Measurements from ENCODE around the gene GCAT. TPM values are rescaled to one million over a fixed set of nuclear protein-coding genes. Genes with fewer than 3 reads are reported as not detected.

GCAT gene
- total and polyA plus RNA-seq, 9 of the 15 experiments (the other 6 are each of a cell fraction or from before 2014, with no cell fraction given), result 1.9 to 69.9 (median 26.4) TPM

DNA sequence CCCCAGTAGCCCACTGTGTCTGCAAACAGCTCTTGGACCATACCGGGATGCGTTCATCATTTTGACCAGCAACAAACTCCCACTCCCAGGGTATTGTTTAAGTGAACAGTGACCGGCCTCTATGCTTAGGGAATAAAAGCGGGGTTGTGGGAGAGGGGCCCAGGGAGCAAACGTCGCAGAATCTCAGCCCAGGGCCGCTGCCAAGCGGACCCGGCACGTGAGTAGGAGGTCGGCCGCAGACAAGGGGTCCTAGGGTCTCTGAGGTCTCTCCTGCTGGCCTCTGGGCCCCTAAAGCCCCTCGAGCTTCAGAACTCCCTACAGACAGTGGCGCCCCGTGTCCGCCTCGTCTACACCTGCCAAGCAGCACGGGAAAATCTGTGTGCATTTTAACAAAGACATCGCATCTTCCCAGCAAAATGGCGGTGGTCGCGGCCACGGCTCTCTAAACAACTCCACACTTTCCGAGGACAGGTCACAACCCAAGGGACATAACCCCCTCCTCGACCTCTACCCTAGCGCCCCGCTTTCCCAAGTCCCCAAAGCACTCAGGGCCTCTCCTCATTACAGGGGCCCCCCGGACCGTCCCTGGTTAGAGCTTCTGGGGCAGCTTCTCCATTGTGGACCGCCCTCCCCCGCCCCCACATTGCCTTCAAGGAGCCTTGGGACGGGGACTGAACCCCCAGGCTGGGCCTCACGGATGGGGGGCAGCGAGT, 3.9 kb upstream of the GCAT start (continued):
- no peak for TF ChIP-seq RBM22 (IDR thresholded peaks at IDR 0.05; ENCODE audit: low read depth, low read length, poor library complexity, severe bottlenecking)
- no peak for TF ChIP-seq NR1H2 (CRISPR knock-in tag; IDR thresholded peaks at IDR 0.05)
- no peak for TF ChIP-seq SREBF1 (IDR thresholded peaks at IDR 0.05; ENCODE audit: borderline replicate concordance, low read depth, low read length)
- 0 out of 2 replicates have a peak, but pooled peaks have one; percentile 60 for TF ChIP-seq ATF7 (IDR thresholded peaks at IDR 0.05)
- TF ChIP-seq POLR3G (IDR thresholded peaks at IDR 0.05; ENCODE audit: extremely low read depth, insufficient read length, insufficient replicate concordance), result no peak
- TF ChIP-seq TAF9B (IDR thresholded peaks at IDR 0.05; ENCODE audit: partially characterized antibody), result no peak
- TF ChIP-seq ZNF24 (IDR thresholded peaks at IDR 0.05), result no peak
- no peak for TF ChIP-seq STAG1 (CRISPR knock-in tag; IDR thresholded peaks at IDR 0.05; ENCODE audit: borderline replicate concordance)
- TF ChIP-seq, protein P1, sequence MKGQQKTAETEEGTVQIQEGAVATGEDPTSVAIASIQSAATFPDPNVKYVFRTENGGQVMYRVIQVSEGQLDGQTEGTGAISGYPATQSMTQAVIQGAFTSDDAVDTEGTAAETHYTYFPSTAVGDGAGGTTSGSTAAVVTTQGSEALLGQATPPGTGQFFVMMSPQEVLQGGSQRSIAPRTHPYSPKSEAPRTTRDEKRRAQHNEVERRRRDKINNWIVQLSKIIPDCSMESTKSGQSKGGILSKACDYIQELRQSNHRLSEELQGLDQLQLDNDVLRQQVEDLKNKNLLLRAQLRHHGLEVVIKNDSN (CRISPR knock-in tag; IDR thresholded peaks at IDR 0.05), result no peak
- no peak for TF ChIP-seq ZNF431 (CRISPR knock-in tag; IDR thresholded peaks at IDR 0.05)
- no peak for TF ChIP-seq PRPF4 (IDR thresholded peaks at IDR 0.05; ENCODE audit: insufficient read depth, low read depth, low read length, poor library complexity, severe bottlenecking)
- no peak; a peak in 1 of 4 replicates for TF ChIP-seq MNT (conservative IDR thresholded peaks at IDR 0.05)
- 0 out of 2 replicates have a peak, but pooled peaks have one; percentile 48 for TF ChIP-seq TOE1 (IDR thresholded peaks at IDR 0.05; ENCODE audit: borderline replicate concordance)
- no peak for TF ChIP-seq TOE1 (CRISPR knock-in tag; IDR thresholded peaks at IDR 0.05; ENCODE audit: borderline replicate concordance, low read depth)
- TF ChIP-seq COPS2 (conservative IDR thresholded peaks at IDR 0.05), result no peak
- TF ChIP-seq ELF4 (CRISPR knock-in tag; IDR thresholded peaks at IDR 0.05), result no peak
- no peak for TF ChIP-seq ATF6 (CRISPR knock-in tag; IDR thresholded peaks at IDR 0.05)
- peak; percentile 29; the same call in 1 of the 2 replicates for TF ChIP-seq ZBTB7A (IDR thresholded peaks at IDR 0.05; ENCODE audit: borderline replicate concordance, control insufficient read depth, low read depth, low read length)
- no peak for TF ChIP-seq ZNF668 (CRISPR knock-in tag; IDR thresholded peaks at IDR 0.05)
- no peak for TF ChIP-seq RAD51 (IDR thresholded peaks at IDR 0.05; ENCODE audit: borderline replicate concordance, low read depth)
- TF ChIP-seq MTA1 (IDR thresholded peaks at IDR 0.05; ENCODE audit: borderline replicate concordance), result no peak
- TF ChIP-seq NFRKB (IDR thresholded peaks at IDR 0.05; ENCODE audit: low read depth), result no peak; the same call in 1 of the 2 replicates
- no peak for TF ChIP-seq ZNF174 (CRISPR knock-in tag; IDR thresholded peaks at IDR 0.05)
- TF ChIP-seq L3MBTL2 (IDR thresholded peaks at IDR 0.05), result peak; percentile 44; the same call in 1 of the 2 replicates
